HEK293 (cell line): ENCODE measurements around the gene PPOX.
A peak's percentile ranks its signal among the peaks of the same experiment; 100 is the strongest.

Experiments used
- CTCF ChIA-PET: fragments of 350-600 bp; formaldehyde crosslinking; extraction: SDS; loops from one replicate; lab custom pipeline; 2021; ENCODE audit warnings: antibody characterized with exemption; lab: Yijun Ruan, JAX
- POLR2A ChIA-PET: fragments of 300-600 bp; formaldehyde crosslinking; extraction: SDS; loops from one replicate; lab custom pipeline; 2020; ENCODE audit warnings: antibody characterized with exemption, inconsistent platforms; lab: Yijun Ruan, JAX
- H3K27ac ChIP-seq: fragments of 200-500 bp; sonication (Bioruptor generic); 2 replicates; pipeline ENCODE4 v1.5.1; 2014; ENCODE audit warnings: low read depth, low read length, control low read depth, inconsistent platforms; ENCODE audit errors: extremely low read depth
- H3K36me3 ChIP-seq, 2 experiments: fragments of 200-500 bp in 1 of 2; sonication (Bioruptor generic) in 1 of 2; 1 replicate in 1 of 2; 2 replicates in 1 of 2; pipeline ENCODE4 v1.5.1; 2014 to 2017; ENCODE audit warnings: inconsistent platforms in 2 of 2, low read length in 2 of 2; ENCODE audit not compliant: control insufficient read depth in 2 of 2, insufficient read depth in 1 of 2
- H3K4me1 ChIP-seq: fragments of 200-500 bp; sonication (Bioruptor generic); 2 replicates; pipeline ENCODE4 v1.5.1; 2014; ENCODE audit warnings: mild to moderate bottlenecking, low read length, inconsistent platforms; ENCODE audit not compliant: control insufficient read depth, insufficient read depth
- H3K4me3 ChIP-seq: 2 replicates; pipeline ENCODE4 v1.5.1; 2011; ENCODE audit warnings: low read depth, mild to moderate bottlenecking, control low read depth, low read length, moderate library complexity
- H3K9me3 ChIP-seq: fragments of 200-500 bp; sonication (Bioruptor generic); 2 replicates; pipeline ENCODE4 v1.5.1; 2014; ENCODE audit warnings: low read depth, low read length, inconsistent platforms; ENCODE audit not compliant: control insufficient read depth, insufficient read depth
- PRDM4 ChIP-seq: fragments of 450-650 bp; formaldehyde crosslinking; IDR thresholded peaks from 2 replicates; pipeline ENCODE4 v1.5.1; 2017; ENCODE audit warnings: missing biosample characterization, missing genetic modification characterization
- ZBTB7A ChIP-seq: fragments of 450-650 bp; formaldehyde crosslinking; IDR thresholded peaks from 2 replicates; pipeline ENCODE4 v1.5.1; 2016; ENCODE audit warnings: low read depth, missing biosample characterization, missing genetic modification characterization
- ZNF157 ChIP-seq: fragments of 450-650 bp; formaldehyde crosslinking; IDR thresholded peaks from 2 replicates; pipeline ENCODE4 v1.5.1; 2016; ENCODE audit warnings: missing biosample characterization, missing genetic modification characterization
- ZNF48 ChIP-seq: fragments of 450-650 bp; formaldehyde crosslinking; IDR thresholded peaks from 2 replicates; pipeline ENCODE4 v1.5.1; 2016; ENCODE audit warnings: missing biosample characterization, missing genetic modification characterization
- ZNF623 ChIP-seq: fragments of 450-650 bp; formaldehyde crosslinking; IDR thresholded peaks from 2 replicates; pipeline ENCODE4 v1.5.1; 2016; ENCODE audit warnings: missing biosample characterization, missing genetic modification characterization
- ZNF654 ChIP-seq: fragments of 450-650 bp; formaldehyde crosslinking; IDR thresholded peaks from 2 replicates; pipeline ENCODE4 v1.5.1; 2016; ENCODE audit warnings: low read depth, missing biosample characterization, missing genetic modification characterization
- TF ChIP-seq, protein P1 (sequence below): fragments of 450-650 bp; formaldehyde crosslinking; IDR thresholded peaks from 2 replicates; pipeline ENCODE4 v1.5.1; 2016; ENCODE audit warnings: missing biosample characterization, missing genetic modification characterization
- TF ChIP-seq, protein P2 (sequence below): fragments of 450-650 bp; formaldehyde crosslinking; IDR thresholded peaks from 2 replicates; pipeline ENCODE4 v1.5.1; 2016; ENCODE audit warnings: missing biosample characterization, missing genetic modification characterization
- TF ChIP-seq, protein P3 (sequence below): IDR thresholded peaks from 2 replicates; pipeline ENCODE4 v1.6.1; 2011; ENCODE audit warnings: mild to moderate bottlenecking, low read depth, low read length, borderline replicate concordance

Gene PPOX

GRCh38 chr1:161157867-161158266, 8.4 kb upstream of the PPOX start:
- Histone ChIP-seq H3K27ac (no peak overlapping the region), H3K36me3 (peaks cover 5 to 57% of the 10 kb centered on the region in 2 experiments; a peak in 2 of 3 replicates), H3K4me1 (0 out of 2 replicates have a peak, but pooled peaks cover 4% of the 10 kb centered on the region)
- POLR2A ChIA-PET = interaction anchor here (1.3 to 1.6 kb wide), 2 partner anchors 8 to 25 kb away, joined by 7 read pairs; partner anchors contain the start of genes DEDD and PPOX
- TF ChIP-seq, protein P1, sequence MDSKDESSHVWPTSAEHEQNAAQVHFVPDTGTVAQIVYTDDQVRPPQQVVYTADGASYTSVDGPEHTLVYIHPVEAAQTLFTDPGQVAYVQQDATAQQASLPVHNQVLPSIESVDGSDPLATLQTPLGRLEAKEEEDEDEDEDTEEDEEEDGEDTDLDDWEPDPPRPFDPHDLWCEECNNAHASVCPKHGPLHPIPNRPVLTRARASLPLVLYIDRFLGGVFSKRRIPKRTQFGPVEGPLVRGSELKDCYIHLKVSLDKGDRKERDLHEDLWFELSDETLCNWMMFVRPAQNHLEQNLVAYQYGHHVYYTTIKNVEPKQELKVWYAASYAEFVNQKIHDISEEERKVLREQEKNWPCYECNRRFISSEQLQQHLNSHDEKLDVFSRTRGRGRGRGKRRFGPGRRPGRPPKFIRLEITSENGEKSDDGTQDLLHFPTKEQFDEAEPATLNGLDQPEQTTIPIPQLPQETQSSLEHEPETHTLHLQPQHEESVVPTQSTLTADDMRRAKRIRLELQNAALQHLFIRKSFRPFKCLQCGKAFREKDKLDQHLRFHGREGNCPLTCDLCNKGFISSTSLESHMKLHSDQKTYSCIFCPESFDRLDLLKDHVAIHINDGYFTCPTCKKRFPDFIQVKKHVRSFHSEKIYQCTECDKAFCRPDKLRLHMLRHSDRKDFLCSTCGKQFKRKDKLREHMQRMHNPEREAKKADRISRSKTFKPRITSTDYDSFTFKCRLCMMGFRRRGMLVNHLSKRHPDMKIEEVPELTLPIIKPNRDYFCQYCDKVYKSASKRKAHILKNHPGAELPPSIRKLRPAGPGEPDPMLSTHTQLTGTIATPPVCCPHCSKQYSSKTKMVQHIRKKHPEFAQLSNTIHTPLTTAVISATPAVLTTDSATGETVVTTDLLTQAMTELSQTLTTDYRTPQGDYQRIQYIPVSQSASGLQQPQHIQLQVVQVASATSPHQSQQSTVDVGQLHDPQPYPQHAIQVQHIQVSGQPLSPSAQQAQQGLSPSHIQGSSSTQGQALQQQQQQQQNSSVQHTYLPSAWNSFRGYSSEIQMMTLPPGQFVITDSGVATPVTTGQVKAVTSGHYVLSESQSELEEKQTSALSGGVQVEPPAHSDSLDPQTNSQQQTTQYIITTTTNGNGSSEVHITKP = peak; percentile 28; the same call in 1 of the 2 replicates
- 0 out of 2 replicates have a peak, but pooled peaks have one; percentile 4 for TF ChIP-seq ZNF654 (tag by site-specific recombination)
- no peak for TF ChIP-seq ZNF48 (tag by site-specific recombination)
- TF ChIP-seq, protein P2, sequence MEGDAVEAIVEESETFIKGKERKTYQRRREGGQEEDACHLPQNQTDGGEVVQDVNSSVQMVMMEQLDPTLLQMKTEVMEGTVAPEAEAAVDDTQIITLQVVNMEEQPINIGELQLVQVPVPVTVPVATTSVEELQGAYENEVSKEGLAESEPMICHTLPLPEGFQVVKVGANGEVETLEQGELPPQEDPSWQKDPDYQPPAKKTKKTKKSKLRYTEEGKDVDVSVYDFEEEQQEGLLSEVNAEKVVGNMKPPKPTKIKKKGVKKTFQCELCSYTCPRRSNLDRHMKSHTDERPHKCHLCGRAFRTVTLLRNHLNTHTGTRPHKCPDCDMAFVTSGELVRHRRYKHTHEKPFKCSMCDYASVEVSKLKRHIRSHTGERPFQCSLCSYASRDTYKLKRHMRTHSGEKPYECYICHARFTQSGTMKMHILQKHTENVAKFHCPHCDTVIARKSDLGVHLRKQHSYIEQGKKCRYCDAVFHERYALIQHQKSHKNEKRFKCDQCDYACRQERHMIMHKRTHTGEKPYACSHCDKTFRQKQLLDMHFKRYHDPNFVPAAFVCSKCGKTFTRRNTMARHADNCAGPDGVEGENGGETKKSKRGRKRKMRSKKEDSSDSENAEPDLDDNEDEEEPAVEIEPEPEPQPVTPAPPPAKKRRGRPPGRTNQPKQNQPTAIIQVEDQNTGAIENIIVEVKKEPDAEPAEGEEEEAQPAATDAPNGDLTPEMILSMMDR (tag by site-specific recombination) = 0 out of 2 replicates have a peak, but pooled peaks have one; percentile 11
- no peak for TF ChIP-seq PRDM4 (tag by site-specific recombination)
- TF ChIP-seq, protein P3, sequence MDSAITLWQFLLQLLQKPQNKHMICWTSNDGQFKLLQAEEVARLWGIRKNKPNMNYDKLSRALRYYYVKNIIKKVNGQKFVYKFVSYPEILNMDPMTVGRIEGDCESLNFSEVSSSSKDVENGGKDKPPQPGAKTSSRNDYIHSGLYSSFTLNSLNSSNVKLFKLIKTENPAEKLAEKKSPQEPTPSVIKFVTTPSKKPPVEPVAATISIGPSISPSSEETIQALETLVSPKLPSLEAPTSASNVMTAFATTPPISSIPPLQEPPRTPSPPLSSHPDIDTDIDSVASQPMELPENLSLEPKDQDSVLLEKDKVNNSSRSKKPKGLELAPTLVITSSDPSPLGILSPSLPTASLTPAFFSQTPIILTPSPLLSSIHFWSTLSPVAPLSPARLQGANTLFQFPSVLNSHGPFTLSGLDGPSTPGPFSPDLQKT = no peak
- TF ChIP-seq, all 188 proteins: peak for 3
- H3K4me3 ChIP-seq = no peak overlapping the region
- CTCF ChIA-PET = interaction anchor here (0.5 to 1.2 kb wide), 6 partner anchors 8 to 1473 kb away, joined by 3 to 9 read pairs (median 3); partner anchors contain the start of gene PPOX
- no peaks in the 10 kb centered on the region for H3K9me3 ChIP-seq

- TF ChIP-seq, protein P1 = peak; percentile 54; the same call in 1 of the 2 replicates
- no peak for TF ChIP-seq ZBTB7A (tag by site-specific recombination)
- no peak for TF ChIP-seq ZNF157
- TF ChIP-seq ZNF623 (tag by site-specific recombination) = no peak
- Histone ChIP-seq H3K9me3 (no peaks in the 10 kb centered on the region), H3K4me3 (no peak overlapping the region), H3K27ac (no peak overlapping the region), H3K4me1 (0 out of 2 replicates have a peak, but pooled peaks cover 4% of the 10 kb centered on the region), H3K36me3 (peaks cover 5 to 63% of the 10 kb centered on the region in 2 experiments; a peak in 2 of 3 replicates)
- ChIA-PET POLR2A (interaction anchor here (0.8 to 1.6 kb wide), 4 partner anchors 8 to 156 kb away, joined by 3 to 7 read pairs (median 5); partner anchors contain the start of genes DEDD, F11R, PPOX and SDHC), CTCF (interaction anchor here (0.5 to 1.2 kb wide), 6 partner anchors 20 to 1473 kb away, joined by 3 to 9 read pairs (median 3); no protein-coding TSS in a partner anchor)
Observed at GRCh38 chr1:161158316-161159010, 7.8 kb upstream of the PPOX start.
